Neuronal stem cell (in vitro differentiated cells): ENCODE data around the gene TBL3.
A peak's percentile ranks its signal among the peaks of the same experiment; 100 is the strongest.
"Not testable (repeated sequence)": the region's sequence is repeated elsewhere in the genome, so short reads cannot be mapped to it uniquely, and the experiment has no call there.

Experiments used
- DNase-seq: peaks from one replicate; pipeline ENCODE4 v3.0.0-alpha.2; 2013; ENCODE audit warnings: low spot score
- H2AFZ ChIP-seq: one replicate; pipeline ENCODE4 v1.6.1; 2013; ENCODE audit warnings: mild to moderate bottlenecking, low read length, inconsistent platforms
- H2AK5ac ChIP-seq: 2 replicates; pipeline ENCODE4 v1.6.1; 2013; ENCODE audit warnings: low read depth, mild to moderate bottlenecking, inconsistent platforms, low read length, moderate library complexity, mixed read lengths
- H2BK120ac ChIP-seq: 2 replicates; pipeline ENCODE4 v1.6.1; 2013; ENCODE audit warnings: low read depth, mild to moderate bottlenecking, inconsistent platforms, low read length, moderate library complexity, mixed read lengths
- H2BK12ac ChIP-seq: one replicate; pipeline ENCODE4 v1.6.1; 2013; ENCODE audit warnings: low read length, inconsistent platforms
- H2BK15ac ChIP-seq: 2 replicates; pipeline ENCODE4 v1.6.1; 2013; ENCODE audit warnings: mild to moderate bottlenecking, low read length, inconsistent platforms, mixed read lengths
- H2BK5ac ChIP-seq: one replicate; pipeline ENCODE4 v1.6.1; 2013; ENCODE audit warnings: inconsistent platforms, mild to moderate bottlenecking, low read length, moderate library complexity
- H3K14ac ChIP-seq: one replicate; pipeline ENCODE4 v1.6.1; 2013; ENCODE audit warnings: low read length, inconsistent platforms
- H3K18ac ChIP-seq: 2 replicates; pipeline ENCODE4 v1.6.1; 2013; ENCODE audit warnings: low read length, inconsistent platforms
- H3K23ac ChIP-seq: 2 replicates; pipeline ENCODE4 v1.6.1; 2013; ENCODE audit warnings: low read depth, mild to moderate bottlenecking, mixed read lengths, low read length, inconsistent platforms; ENCODE audit not compliant: poor library complexity
- H3K27ac ChIP-seq: replicated peaks from 3 replicates; pipeline ENCODE4 v1.5.1; 2013; ENCODE audit warnings: low read length, inconsistent platforms
- H3K27me3 ChIP-seq, 3 experiments: 2 replicates each; pipeline ENCODE4 v1.6.1; 2013; ENCODE audit warnings: low read length in 3 of 3, mild to moderate bottlenecking in 2 of 3, inconsistent platforms in 1 of 3, low read depth in 1 of 3, mixed read lengths in 1 of 3, moderate library complexity in 1 of 3; ENCODE audit not compliant: control insufficient read depth in 3 of 3, insufficient read depth in 3 of 3
- H3K36me3 ChIP-seq, 2 donors: replicated peaks in 1 of 2; 2 replicates each; pipeline ENCODE4 v1.6.1; 2013; ENCODE audit warnings: low read length in 2 of 2; ENCODE audit not compliant: control insufficient read depth in 2 of 2, insufficient read depth in 2 of 2
- H3K4ac ChIP-seq: 2 replicates; pipeline ENCODE4 v1.6.1; 2013; ENCODE audit warnings: inconsistent platforms, mild to moderate bottlenecking, low read length, moderate library complexity
- H3K4me1 ChIP-seq, 2 donors: 1 replicate in 1 of 2; 2 replicates in 1 of 2; pipeline ENCODE4 v1.6.1; 2013; ENCODE audit warnings: low read length in 2 of 2, low read depth in 1 of 2; ENCODE audit not compliant: control insufficient read depth in 2 of 2, insufficient read depth in 1 of 2
- H3K4me2 ChIP-seq: one replicate; pipeline ENCODE4 v1.6.1; 2013; ENCODE audit warnings: mild to moderate bottlenecking, low read length, inconsistent platforms; ENCODE audit not compliant: insufficient read depth, poor library complexity, severe bottlenecking
- H3K4me3 ChIP-seq, 2 donors: 2 replicates each; pipeline ENCODE4 v1.5.1; 2013; ENCODE audit warnings: low read length in 2 of 2, mild to moderate bottlenecking in 2 of 2, inconsistent platforms in 1 of 2, moderate library complexity in 1 of 2
- H3K79me1 ChIP-seq: one replicate; pipeline ENCODE4 v1.6.1; 2013; ENCODE audit warnings: low read depth, mild to moderate bottlenecking, inconsistent platforms, low read length, moderate library complexity
- H3K9ac ChIP-seq: one replicate; pipeline ENCODE4 v1.6.1; 2013; ENCODE audit warnings: mild to moderate bottlenecking, low read depth, low read length, inconsistent platforms; ENCODE audit not compliant: poor library complexity
- H3K9me3 ChIP-seq, 2 donors: replicated peaks in 1 of 2; 2 replicates each; pipeline versions ENCODE3 to v1.6.1; 2013; ENCODE audit warnings: low read length in 2 of 2, mild to moderate bottlenecking in 2 of 2, inconsistent platforms in 1 of 2, low read depth in 1 of 2, mixed read lengths in 1 of 2, moderate library complexity in 1 of 2; ENCODE audit not compliant: control insufficient read depth in 2 of 2, insufficient read depth in 1 of 2
- H4K8ac ChIP-seq: one replicate; pipeline ENCODE4 v1.6.1; 2013; ENCODE audit warnings: low read depth, mild to moderate bottlenecking, inconsistent platforms, low read length, moderate library complexity
- H4K91ac ChIP-seq: one replicate; pipeline ENCODE4 v1.6.1; 2013; ENCODE audit warnings: low read length, low read depth, mild to moderate bottlenecking, inconsistent platforms; ENCODE audit not compliant: poor library complexity
- WGBS, 2 donors: extraction: QIAGEN DNeasy Blood & Tissue Kit; methylation state at CpG; one replicate each; pipeline ENCODE4 v1.1.7; 2013; ENCODE audit warnings: missing lambda C conversion rate in 2 of 2, mixed read lengths in 1 of 2; ENCODE audit not compliant: insufficient read length in 2 of 2, insufficient replicate concordance in 1 of 2; ENCODE audit errors: extremely low coverage in 2 of 2; 5-methylcytosine and 5-hydroxymethylcytosine counted together

Gene TBL3

GRCh38 chr16:1958143-1958491 lies 13.7 kb upstream of the TBL3 start:
- H3K4ac ChIP-seq, H2BK15ac ChIP-seq, H3K18ac ChIP-seq, H3K27ac ChIP-seq, H3K27me3 ChIP-seq, H3K4me3 ChIP-seq, H3K4me1 ChIP-seq, H3K4me2 ChIP-seq, DNase-seq, H3K14ac ChIP-seq, H2BK120ac ChIP-seq, H3K23ac ChIP-seq, H4K91ac ChIP-seq, H4K8ac ChIP-seq, H2AFZ ChIP-seq, H3K79me1 ChIP-seq, H3K9ac ChIP-seq, H2BK5ac ChIP-seq, H2BK12ac ChIP-seq, H2AK5ac ChIP-seq, H3K9me3 ChIP-seq: not testable (repeated sequence)
- H3K36me3 ChIP-seq: peaks cover 13 to 25% of the 10 kb centered on the region in 2 donors
- no CpG with 5 or more reads among the region's 30 CpGs for WGBS, 2 donors

- Histone ChIP-seq H3K79me1 (peaks cover 6% of the 10 kb centered on the region), H2BK5ac (no peak overlapping the region), H3K9me3 (no peaks in the 10 kb centered on the region), H2BK15ac (peak overlapping the region; percentile 50), H2AK5ac (peak overlapping the region; percentile 85), H2BK12ac (no peak overlapping the region), H2AFZ (peak overlapping the region; percentile 94), H3K27ac (no peak overlapping the region), H3K9ac (no peak overlapping the region), H3K18ac (peak overlapping the region; percentile 81), H3K4me3 (peak overlapping the region; percentile 16 to 77), H3K4ac (peak overlapping the region; percentile 14), H2BK120ac (no peak overlapping the region), H3K36me3 (peaks cover 17 to 32% of the 10 kb centered on the region in 2 donors), H4K8ac (peak overlapping the region; percentile 70), H3K14ac (no peak overlapping the region), H3K4me2 (peak overlapping the region; percentile 45), H3K4me1 (peaks cover 7 to 9% of the 10 kb centered on the region in 2 donors), H4K91ac (no peak overlapping the region), H3K23ac (peak overlapping the region; percentile 47), H3K27me3 (no peaks in the 10 kb centered on the region)
- DNase-seq: no peak
- no CpG with 5 or more reads among the region's 14 CpGs for WGBS, 2 donors
These were observed 13.1 kb upstream of the TBL3 start for GRCh38 chr16:1958715-1959268.

- no peaks in the 10 kb centered on the region for H3K9me3 ChIP-seq
- no peaks in the 10 kb centered on the region for H3K27me3 ChIP-seq
- peak within 1 kb of the TSS; percentile 77 to 87 for H3K4me3 ChIP-seq
- H3K14ac ChIP-seq: peak within 1 kb of the TSS; percentile 97
- peak within 1 kb of the TSS; percentile 50 for H2BK15ac ChIP-seq
- H3K18ac ChIP-seq: peak within 1 kb of the TSS; percentile 98
- H3K4ac ChIP-seq: peak within 1 kb of the TSS; percentile 32
- H2AFZ ChIP-seq: peak within 1 kb of the TSS; percentile 94
- H3K27ac ChIP-seq: peak within 1 kb of the TSS; percentile 58
- H3K4me2 ChIP-seq: peak within 1 kb of the TSS; percentile 71
- H3K9ac ChIP-seq: peak within 1 kb of the TSS; percentile 95
- H3K79me1 ChIP-seq: peaks cover 6% of the 10 kb centered on the region
- peaks cover 18 to 36% of the 10 kb centered on the region in 2 donors for H3K36me3 ChIP-seq
- peaks cover 7 to 9% of the 10 kb centered on the region in 2 donors for H3K4me1 ChIP-seq
- H4K8ac ChIP-seq: peak within 1 kb of the TSS; percentile 70
- no CpG with 5 or more reads among the region's 79 CpGs for WGBS, 2 donors
- peak within 1 kb of the TSS; percentile 96 for H2AK5ac ChIP-seq
- H2BK5ac ChIP-seq: peak within 1 kb of the TSS; percentile 94
- peak within 1 kb of the TSS; percentile 78 for H2BK12ac ChIP-seq
- peak; percentile 87 for DNase-seq
- no peak within 1 kb of the TSS for H4K91ac ChIP-seq
- peak within 1 kb of the TSS; percentile 94 for H3K23ac ChIP-seq
- no peak within 1 kb of the TSS for H2BK120ac ChIP-seq
These were observed 12.4 kb upstream of the TBL3 start, which contains the start of gene NDUFB10 for GRCh38 chr16:1959269-1960039. Gene NDUFB10 (plus strand): TSS chr16:1959538. CDS start chr16:1959625, 87 bp downstream.
